HG02938 (cell line): Measurements from ENCODE around the gene TSPAN11.

Experiments used
- ATAC-seq: cut with Tn5 transposase; IDR thresholded peaks from one replicate; pipeline ENCODE4 v1.9.1; 2021; ENCODE audit warnings: mild to moderate bottlenecking, moderate library complexity; ENCODE audit not compliant: unreplicated experiment

The TSPAN11 gene

DNA sequence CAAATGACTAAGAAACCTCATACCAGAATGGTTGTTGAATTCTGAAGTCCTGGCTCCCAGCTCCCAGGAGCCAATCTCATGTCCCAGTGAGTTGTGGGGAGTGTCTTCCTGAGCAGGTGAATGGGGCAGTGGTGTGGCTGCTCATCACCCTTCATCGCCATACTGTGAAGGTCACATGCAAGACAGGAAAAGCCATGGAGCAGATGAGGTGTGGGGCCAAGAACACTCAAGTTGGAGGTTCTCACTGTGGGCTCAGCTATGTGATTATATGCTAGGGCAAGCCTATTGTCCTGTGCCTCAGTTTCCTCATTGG lies 16.6 kb upstream of the TSPAN11 start:
- ATAC-seq, result no peak

GRCh38 chr12:30911207-30911606 lies 15.3 kb upstream of the TSPAN11 start:
- no peak for ATAC-seq

DNA sequence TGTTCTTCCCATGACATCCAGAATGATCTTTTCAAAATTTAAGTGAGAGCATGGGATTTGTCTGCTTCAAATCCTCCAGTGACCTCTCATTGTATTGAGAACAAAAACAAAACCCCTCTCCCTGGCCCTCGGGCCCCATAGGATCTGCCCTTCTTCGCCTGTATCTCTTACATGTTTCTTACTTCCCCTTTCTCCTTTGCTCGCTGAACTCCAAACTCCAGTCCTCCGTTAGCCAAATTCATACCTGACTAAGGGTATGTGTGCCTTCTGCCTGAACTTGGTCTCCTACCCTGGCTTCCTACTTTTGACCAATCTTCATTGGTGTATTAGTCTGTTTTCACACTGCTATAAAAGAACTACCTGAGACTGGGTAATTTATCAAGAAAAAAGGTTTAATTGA lies 13.2 kb upstream of the TSPAN11 start:
- peak; percentile 70 for ATAC-seq

- no peak for ATAC-seq
Measured at GRCh38 chr12:30914986-30915591, 11.5 kb upstream of the TSPAN11 start.

DNA sequence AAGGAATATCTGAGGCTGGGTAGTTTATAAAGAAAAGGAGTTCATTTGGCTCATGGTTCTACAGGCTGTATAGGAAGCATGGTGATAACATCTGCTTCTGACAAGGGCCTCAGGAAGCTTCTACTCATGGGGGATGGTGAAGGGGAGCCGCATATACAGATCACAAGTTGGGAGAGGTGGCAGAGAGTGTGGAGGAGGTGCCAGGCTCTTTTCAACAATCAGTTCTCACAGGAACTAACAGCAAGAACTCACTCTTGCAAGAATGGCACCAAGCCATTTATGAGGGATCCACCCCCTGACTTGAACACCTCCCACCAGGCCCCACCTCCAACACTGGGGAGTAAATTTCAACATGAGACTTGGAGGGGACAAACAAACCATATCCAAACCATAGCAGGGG lies 3.5 kb upstream of the TSPAN11 start:
- no peak for ATAC-seq

DNA sequence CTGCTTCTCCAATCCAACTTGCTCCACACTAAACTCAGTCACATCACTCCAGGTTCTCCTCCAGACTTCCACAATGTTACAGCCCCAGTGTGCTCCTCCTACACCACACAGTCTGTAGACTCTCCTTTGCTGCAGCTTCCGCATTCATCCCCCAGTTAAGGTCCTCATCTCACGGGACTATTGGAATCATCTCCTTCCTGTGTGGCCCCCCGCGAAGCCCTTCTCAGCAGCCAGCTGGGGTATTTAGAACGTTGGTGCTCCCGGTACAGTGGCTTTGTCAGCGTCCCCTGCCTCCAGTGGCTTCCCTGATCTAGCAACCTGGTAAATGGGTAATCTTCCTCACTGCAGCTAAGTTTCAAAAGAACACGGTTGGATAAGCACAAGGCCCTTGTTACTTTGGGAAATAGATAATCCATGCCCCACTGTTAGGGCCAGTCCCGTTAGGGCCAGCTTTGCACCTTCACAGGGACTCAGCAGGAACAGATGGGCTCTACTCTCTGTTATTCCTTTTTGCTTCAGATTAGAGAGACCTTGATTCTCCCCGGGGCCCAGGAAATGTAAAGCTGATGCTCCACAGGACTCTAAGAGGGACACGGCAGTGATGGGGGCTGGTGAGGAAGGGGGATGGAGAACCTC lies 823 bp upstream of the TSPAN11 start:
- no peak for ATAC-seq

- no peak for ATAC-seq
Measured at GRCh38 chr12:30927222-30927611, 669 bp downstream of the TSPAN11 start.

DNA sequence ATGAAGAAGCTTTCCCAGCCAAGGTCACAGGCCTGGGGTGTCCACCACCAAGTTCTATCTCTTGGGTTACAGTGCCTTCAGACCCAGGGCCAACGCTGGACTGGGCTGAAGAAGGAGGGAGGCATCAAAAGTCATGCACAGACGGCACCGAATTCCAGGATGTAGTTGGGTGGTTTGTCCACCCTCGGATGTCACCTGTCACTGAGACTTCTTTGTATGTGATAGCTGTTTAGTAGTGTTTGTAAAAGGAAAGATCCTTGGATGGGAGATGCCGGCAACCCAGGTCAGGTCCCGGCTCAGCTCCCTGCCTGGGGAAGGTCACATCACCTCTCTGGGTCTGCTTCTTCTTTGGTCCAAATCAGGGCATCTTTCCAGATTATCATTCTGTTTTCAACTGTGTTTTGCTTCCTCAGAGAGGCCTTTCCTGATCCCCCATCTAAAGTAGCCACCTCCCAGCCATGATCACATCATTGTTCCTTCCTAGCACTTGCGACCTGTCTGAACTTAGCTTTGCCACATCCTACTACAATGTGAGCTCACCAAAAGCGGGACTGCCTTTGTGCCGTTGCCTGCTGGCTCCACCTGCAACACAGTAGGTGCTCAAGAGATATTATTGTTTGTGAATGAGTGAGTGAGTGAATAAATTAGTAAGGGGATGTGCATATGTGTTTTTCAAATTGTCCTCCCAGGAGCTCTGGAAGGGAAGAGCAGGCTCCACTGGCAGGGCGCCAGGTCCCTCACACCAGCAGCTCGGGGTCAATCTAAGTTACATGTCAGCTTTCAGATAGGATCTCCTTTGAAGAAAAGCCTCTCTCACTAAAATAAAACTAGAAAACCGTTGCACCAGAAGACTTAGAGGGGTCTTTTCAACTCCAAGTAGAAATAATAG lies 2.1 kb downstream of the TSPAN11 start:
- ATAC-seq, result no peak

- ATAC-seq, result no peak
Measured at GRCh38 chr12:30930238-30930637, 3.7 kb downstream of the TSPAN11 start.

- ATAC-seq, result no peak
Measured at GRCh38 chr12:30930641-30931040, 4.1 kb downstream of the TSPAN11 start.

DNA sequence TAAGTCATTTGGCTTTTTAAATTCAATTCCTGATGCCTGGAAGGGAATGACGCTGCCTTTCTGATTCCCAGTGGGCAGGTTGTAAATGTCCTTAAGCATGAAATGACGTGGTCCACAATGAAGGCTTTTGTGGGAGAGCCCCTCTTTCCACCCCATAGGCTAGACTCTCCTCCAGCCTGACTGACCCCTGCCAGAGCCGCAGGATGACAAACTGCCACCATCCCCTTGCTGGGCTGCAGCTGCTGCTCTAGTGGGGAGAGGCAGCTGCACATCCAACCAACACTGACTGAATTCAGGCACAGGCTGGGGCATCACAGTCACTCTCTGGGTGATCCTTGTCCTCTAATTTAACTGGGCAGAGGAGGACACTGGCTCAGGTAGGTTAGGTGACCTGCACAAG lies 6.3 kb downstream of the TSPAN11 start:
- ATAC-seq, result no peak

DNA sequence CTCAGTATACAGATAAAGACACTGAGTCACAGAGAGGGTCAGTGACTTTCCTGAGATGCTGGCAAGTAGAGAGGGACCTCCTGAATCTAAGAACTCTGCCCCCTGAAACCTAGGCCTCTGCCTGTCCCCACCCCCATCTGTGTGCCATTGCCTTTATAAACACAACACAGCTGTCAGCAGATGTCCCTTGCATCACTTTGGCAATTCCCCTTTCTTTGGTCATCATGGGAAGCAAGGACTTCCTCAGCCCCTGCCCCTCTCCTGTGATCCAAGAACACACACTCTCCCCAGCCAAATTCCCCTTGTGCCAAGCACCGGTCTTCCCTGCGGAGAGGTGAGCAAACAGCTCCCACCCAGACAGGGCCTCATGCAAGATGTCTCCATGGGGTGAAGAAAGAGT lies 8.3 kb downstream of the TSPAN11 start:
- no peak for ATAC-seq

DNA sequence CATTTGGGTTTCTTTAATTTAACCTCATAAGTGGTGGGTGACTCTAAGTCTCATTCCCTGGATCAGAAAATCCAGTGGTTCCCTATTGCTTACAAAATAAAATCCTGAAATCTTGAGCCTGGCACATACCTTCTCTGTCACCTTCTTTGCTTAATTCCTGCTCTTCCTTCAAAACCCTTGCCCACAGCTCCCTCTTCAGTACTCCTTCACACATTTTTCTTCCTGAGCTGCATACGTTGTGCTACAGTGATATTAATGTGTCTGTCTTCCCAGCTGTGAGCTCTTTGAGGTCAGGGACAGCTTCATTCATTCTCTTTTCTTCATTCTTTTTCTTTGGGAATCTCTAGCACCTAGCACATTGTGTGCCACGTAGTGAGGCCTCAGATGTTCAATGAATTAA lies 9.5 kb downstream of the TSPAN11 start:
- no peak for ATAC-seq

- ATAC-seq, result peak; percentile 52
Measured at GRCh38 chr12:30939234-30939633, 12.7 kb downstream of the TSPAN11 start.

DNA sequence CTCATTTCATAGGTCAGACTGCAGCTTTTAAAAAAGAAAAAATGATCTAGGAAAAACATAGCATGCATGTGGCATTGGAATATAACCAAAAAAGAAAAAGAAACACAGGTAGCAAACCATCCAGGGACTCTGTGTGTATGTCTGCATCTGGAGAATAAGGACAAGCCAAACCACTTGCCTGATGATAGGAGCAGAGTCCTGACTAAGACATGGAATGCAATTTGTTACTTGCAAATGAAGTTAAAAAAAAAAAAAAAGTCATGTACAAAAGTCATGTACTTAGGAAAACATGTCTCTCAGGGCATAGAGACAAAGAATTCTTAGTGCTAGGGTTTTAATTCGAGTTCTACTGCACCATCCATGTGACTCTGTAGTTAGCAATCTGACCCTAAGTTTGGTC lies 15.9 kb downstream of the TSPAN11 start:
- ATAC-seq, result no peak

GRCh38 chr12:30942936-30943335 lies 16.4 kb downstream of the TSPAN11 start:
- ATAC-seq, result no peak

GRCh38 chr12:30945443-30946164 lies 19.1 kb downstream of the TSPAN11 start:
- no peak for ATAC-seq

DNA sequence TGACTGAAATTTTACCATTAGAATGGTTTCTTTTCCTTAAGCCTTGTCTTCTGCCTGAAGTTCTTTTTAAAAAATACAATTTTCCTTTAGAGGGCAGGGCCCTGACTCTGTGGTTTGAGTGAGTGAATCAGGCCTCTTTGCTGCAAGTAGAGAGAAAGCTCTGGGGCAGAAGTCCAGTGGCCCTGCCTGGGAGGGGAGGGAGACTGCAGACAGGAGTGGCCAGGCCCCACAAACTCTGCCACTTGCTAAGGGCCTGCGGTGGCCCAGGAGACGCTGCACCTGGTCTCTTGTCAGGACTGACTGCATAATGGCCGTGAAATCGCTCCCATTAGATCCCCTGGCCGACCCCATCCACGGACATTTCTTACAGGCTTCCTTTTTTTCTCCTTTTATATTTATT lies 25.5 kb downstream of the TSPAN11 start:
- no peak for ATAC-seq

DNA sequence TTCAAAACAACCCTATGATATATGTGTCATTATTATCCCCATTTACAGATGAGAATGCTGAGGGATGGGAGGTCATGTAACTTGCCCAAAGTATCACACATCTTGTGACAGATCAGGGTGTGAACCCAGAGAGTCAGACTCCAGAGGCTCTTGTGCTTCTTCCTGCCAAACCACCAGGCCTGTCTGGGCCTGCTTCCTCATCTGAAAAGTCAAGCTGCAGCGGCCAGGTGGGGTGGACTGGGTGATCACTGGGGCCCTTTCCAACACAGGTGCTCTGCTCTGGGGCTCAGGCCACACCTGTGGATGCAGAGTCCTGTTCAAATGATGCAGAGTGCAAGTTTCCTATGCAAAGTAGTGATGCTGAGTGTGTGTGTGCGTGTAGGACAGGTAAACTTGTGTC lies 26.7 kb downstream of the TSPAN11 start:
- ATAC-seq, result no peak

DNA sequence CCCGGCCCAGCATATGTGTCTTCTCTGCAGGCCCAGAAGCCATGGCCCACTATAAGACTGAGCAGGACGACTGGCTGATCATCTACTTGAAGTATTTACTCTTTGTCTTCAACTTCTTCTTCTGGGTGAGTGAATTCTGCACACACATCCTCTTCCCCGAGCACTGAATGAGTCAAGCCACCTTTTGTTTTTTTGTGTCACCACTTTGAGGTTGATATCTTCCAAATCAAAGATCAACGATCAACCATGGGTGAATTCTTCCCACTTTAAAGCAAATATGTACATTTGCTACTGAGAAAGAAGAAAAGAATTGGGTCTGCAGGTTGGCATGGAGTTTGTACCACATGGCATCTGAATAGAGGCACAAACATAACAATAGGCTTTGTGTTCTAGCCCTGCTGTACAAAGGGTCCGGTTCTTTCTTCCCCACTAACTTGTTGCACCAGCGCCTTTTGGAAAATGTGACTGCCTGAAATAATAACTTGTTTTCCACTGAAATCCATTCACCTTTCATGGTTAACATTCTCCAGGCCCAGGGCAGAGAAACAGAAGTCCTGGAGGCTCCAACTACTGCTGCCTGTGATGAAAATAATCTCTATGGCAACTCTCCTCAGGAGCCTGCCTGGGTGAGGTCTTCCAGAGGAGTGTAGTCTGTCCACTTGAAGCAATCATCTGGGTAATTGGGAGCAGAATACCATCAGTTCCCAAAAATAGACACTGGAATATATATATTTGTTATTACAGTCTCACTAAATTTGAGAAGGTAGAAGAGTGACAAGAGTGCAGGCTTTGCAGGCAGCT lies 27.6 kb downstream of the TSPAN11 start:
- no peak for ATAC-seq

DNA sequence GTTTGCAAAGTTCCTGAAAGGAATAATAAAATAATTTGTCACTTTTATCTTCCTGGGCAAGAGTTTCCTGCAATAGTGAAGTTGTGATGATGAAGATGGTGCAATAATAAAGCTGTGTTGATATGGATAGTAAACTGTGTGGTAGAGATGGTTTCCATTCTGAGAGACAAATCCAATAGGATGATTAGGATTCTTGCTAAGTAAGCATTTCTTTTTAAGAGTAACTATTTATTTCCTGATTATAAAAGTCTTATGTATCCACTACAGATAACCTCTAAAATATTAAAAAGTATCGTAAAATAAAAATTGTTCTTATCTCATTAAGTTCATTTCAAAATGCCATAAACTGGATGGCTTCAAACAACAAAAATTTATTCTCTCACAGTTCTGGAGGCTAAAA lies 28.7 kb downstream of the TSPAN11 start:
- no peak for ATAC-seq
